HG02885 (cell line): ENCODE data around the gene CXCR5.
"Not testable (repeated sequence)": the region's sequence is repeated elsewhere in the genome, so short reads cannot be mapped to it uniquely, and the experiment has no call there.

ENCODE experiments used
- ATAC-seq: cut with Tn5 transposase; IDR thresholded peaks from one replicate; pipeline ENCODE4 v1.9.1; 2021; ENCODE audit warnings: mild to moderate bottlenecking; ENCODE audit not compliant: unreplicated experiment, poor library complexity

CXCR5 gene

DNA sequence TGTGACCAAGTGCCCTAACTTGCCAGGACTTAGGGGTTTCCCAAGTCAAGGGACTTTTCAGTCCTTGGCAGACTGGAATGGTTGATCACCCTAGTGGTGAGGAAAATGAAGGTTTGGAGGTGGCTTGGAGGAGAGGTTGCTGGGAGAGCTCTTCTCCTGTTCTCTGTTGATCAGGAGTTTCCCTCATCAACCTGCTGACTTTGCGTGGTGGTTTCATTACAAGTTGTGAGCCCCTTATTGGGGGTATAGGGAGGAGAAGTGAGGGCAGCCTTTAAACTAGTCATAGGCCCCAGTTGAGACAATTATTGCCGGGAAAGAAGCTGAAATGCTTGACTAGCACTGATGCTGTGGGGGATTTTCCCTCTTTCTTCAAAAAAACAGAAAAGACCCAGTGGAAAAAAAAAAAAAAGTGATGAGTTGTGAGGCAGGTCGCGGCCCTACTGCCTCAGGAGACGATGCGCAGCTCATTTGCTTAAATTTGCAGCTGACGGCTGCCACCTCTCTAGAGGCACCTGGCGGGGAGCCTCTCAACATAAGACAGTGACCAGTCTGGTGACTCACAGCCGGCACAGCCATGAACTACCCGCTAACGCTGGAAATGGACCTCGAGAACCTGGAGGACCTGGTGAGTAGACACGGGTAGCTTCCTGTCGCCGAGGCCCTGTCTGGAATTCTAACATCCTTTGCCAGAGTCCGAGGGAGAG, at the start of gene CXCR5:
Gene CXCR5 (plus strand): TSS at position 525 of the 704 bp plus-strand sequence. CDS start 50 bp downstream, at position 575.
- peak; percentile 62 for ATAC-seq

DNA sequence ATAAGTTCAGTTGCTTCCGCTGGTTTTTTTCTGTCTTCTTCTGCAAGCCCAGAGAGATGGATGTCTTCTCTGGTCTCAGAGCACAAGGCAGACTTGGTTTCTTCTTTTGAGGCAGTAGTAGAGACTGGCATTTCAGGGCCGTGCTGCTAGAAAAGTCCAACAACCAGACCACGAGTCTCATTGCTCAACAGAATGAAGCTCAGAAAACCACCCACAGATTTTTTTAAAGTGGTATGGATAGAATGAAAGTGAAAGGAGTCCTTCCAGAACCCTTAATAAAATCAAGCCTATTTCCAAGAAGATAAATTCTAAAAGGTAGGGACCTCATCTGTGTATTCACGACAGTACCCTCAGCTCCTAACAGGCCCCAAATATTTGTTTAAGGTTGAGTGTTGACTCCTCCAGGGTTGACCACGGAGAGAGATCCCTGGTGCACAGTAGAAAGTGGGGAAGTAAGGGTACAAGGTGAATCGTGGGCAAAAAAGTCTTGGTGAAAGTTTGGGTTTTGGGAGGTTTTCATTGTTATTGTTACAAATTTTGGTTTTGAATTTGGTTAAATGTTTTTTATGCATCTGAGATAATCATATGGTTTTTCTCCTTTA, 49.2 kb upstream of the CXCR5 start:
- no peak for ATAC-seq

- no peak for ATAC-seq
These were observed 45.8 kb upstream of the CXCR5 start for GRCh38 chr11:118837868-118838267.

- ATAC-seq: peak; percentile 76
These were observed 44.7 kb upstream of the CXCR5 start for GRCh38 chr11:118838905-118839553.

DNA sequence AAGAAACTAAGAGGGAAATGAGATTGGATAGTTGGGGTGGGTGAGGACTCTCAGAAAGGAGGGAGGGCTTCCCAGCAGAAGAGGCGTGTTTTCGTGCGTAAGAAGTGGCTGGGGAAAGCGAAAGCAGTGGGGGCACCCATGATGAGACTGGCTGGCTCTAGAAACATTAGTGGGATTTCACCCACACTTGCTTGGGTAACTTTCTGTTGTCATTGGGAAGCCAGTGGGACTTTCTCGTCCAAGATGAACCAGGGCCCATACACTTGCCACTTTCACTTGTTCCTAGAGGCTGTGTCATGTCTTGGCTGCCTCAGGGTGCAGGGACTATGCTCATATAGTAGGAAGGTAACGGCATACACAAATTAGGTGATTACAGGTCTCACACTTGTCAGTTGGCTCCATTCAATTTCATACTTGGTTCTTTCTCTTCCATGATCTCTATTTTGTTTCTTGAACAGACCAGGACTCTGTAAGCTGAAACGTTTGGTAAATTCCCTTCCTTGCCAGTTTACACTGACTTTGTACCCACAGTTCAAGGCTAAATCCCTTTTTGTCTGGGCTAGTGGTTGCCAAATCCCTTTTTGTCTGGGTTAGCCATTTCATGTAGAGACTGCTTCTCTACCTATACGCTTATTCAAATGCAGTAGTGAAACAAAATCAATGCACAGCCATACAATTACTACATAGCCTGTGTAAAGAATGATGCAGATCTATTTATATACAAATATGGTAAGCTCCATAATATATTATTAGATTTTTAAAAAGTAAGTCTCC, 42.0 kb upstream of the CXCR5 start:
- ATAC-seq: peak; percentile 45

DNA sequence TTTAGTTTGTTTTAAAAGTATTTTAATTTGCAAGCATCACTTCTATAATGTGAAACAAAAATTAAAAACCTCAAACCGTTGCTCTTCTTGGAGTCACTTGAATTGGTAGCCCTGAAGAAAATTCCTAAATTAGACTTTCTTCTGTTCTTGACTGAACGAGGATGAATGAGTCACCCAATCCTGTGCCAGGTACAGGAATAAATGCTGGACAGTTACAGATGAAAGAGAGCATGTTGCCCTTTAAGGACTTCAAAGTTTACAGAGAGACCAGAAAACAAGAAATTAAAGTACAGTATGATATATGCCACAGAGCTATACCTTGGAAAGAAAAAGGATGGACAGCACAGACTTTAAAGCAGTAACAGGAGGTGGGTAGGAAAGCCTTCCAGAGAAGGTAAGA, 41.3 kb upstream of the CXCR5 start:
- no peak for ATAC-seq

DNA sequence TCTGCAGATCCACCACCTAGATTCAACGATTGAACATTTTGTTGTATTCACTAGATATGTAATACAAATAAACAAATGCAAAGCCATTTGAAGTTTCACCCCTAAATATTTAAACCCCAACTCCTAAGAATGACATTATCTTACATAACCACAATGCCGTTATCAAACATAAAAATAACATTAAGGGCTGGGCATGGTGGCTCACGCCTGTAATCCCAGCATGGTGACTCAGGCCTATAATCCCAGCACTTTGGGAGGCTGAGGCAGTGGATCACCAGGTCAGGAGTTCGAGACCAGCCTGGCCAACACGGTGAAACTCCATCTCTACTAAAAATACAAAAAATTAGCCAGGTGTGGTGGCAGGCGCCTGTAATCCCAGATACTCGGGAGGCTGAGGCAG, 40.8 kb upstream of the CXCR5 start:
- not testable (repeated sequence) for ATAC-seq

GRCh38 chr11:118843565-118843964, 40.1 kb upstream of the CXCR5 start:
- ATAC-seq: no peak

DNA sequence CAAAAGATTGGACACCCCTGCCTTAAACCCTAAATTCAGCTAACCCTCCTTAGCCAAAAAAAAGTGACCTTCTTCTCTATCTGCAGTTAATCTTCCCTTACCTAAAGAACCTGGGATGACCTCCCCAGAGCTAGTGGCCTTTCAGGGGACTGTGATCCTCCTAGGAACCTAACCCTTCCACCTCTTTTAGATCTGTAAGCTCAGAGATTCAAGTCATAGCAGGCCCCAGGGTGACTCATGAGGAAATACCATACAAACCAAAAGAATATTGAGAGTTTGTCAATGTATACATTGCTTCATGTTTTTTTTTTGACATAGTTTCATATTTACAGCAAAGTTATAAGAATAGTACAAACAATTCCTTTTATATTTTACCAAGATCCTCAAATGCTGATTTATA, 38.3 kb upstream of the CXCR5 start:
- ATAC-seq: no peak

DNA sequence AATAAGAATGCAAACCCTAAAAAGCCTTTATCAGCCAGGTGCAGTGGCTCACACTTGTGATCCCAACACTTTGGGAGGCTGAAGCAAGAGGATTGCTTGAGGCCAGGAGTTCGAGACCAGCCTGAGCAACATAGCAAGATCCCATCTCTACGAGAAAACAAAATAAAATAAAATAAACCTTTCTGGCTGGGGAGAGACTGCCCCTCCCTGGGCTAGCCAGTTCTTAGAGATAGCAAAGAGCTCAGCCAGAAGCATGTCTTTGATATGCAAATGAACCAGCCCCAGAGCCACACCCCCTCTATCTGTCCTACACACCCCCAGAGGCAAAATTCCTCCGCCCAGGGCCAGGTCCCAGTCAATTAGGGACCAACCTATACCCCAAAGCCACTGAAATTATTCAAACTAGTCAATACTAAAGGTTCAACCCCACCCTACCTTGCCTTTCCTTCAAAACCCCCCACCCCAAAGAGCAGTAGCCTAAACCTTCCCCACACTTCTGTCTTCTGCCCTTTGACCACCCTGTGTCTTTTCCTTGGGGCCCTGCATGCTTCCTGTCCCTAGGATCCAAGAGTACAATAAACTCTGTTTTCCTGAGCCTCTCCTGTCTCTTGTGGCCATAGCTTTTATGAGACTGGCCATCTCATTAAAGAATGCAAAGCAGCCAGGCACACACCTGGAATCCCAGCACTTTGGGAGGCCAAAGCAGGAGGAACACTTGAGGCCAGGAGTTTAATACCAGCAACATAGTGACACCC, 37.3 kb upstream of the CXCR5 start:
- no peak for ATAC-seq

DNA sequence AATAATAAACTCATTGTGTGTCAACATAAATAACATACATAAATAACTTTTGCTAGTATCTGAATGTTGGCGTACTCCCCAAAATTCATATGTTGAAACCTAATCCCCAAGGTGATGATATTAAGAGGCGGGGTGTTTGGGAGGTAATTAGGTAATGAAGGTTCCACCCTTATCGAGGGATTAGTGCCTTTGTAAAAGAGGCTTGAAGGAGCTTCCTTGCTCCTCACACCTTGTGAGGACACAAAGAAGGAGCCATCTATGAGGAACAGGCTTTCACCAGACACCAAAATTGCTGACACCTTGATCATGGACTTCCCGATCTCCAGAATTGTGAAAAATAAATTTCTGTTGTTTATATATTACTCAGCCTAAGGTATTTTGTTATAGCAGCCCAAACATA, 33.9 kb upstream of the CXCR5 start:
- ATAC-seq: no peak

- no peak for ATAC-seq
These were observed 31.7 kb upstream of the CXCR5 start for GRCh38 chr11:118851970-118852369.

GRCh38 chr11:118853678-118854077, 30.0 kb upstream of the CXCR5 start:
- no peak for ATAC-seq

GRCh38 chr11:118856314-118856713, 27.4 kb upstream of the CXCR5 start:
- no peak for ATAC-seq

GRCh38 chr11:118857385-118857784, 26.3 kb upstream of the CXCR5 start:
- no peak for ATAC-seq

DNA sequence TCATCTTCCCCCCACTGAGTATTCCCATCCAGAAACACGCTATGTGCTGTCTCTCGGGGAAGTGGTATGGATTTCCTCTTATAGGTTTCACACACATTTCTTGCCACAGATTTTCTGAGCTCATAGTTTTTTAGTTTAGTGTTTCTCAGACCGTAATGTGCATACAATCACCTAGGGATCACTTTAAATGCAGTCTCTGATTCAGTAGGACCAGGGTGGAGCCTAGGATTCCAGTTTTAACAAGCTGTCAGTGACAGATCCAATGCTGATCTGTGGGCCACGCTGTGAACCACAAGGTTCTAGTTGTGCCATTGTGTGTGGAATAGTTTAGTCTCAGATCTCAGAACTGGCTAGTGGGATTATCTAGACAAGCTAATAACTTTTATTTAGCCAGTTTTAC, 23.7 kb upstream of the CXCR5 start:
- no peak for ATAC-seq

GRCh38 chr11:118868659-118869058, 15.0 kb upstream of the CXCR5 start:
- no peak for ATAC-seq

DNA sequence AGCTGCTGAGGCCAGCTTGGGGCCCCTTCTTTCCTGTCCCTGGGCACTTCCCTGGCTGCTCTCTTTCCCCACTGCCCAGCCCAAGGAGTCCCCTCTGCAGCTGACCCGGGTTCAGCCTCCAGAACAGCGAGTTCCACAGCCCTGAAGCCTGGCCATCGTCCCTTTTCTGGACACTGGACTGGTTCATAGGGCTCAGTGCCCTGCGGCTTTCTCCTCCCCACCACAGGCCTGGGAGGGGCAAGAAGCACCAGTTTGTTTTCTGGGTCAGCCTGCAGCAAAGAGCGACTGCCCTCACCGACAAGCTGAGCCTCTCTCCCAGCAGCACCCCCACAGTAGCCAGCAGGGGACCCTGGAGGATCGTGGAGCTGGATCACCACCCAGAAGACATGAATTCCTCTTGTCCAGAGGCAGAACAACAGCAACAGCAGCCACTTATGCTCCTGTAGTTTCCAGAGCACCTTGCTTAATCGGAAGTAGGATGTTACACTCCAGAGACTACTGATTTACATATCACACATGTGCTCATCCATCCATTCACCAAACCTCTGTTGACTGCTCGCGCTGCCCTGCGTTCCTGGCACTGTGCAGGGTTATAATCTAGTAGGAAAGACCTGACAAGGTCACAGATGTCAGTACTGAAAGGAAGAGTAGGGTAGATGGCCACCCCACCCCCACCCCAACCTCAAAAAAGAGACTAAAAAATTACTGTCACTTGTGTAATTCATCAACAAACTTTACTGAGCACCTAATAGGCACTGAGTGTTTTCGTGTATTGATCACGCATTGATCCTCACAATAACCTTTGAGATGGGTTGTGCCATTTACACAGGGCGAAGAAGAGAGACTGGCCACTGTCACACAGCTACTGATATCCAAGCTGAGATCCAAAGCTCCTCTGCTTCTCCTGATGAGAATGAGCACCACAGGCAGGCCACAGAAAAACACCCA, 13.0 kb upstream of the CXCR5 start:
- peak; percentile 47 for ATAC-seq

DNA sequence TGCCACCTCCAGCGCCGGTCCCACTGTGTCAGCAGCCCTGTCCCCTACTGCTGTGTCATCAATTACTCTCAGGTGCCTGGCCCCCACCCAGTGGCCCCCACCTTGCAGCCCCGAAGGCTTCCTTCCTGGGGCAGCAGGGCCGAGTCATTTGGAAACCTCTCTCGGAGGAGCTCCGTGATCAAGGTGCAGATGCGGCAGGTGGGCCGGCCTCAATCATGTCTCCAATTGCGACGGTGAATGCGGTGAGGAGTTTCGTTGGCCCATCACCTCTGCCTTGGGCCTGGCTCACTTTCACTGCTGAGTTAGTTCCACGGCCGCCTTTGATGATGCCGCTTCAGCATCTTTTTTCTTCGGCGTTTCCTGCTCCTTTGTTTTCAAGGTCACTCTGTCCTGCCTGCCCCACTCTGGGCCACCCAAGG, 11.3 kb upstream of the CXCR5 start:
- ATAC-seq: no peak
